Hepatocyte (in vitro differentiated cells): Measurements from ENCODE around the gene DLG2. TPM values are rescaled to one million over a fixed set of nuclear protein-coding genes. Genes with fewer than 3 reads are reported as not detected.
A peak's percentile ranks its signal among the peaks of the same experiment; 100 is the strongest.

ENCODE experiments used
- DNase-seq: peaks from one replicate; pipeline ENCODE4 v3.0.0-alpha.2; 2016; ENCODE audit warnings: low spot score
- H2AFZ ChIP-seq: fragments of 200-600 bp; sonication (generic); 2 replicates; pipeline ENCODE4 v1.6.0; 2016; ENCODE audit warnings: antibody characterized with exemption, mild to moderate bottlenecking
- H3K27ac ChIP-seq: fragments of 200-600 bp; sonication (generic); 2 replicates; pipeline ENCODE4 v1.5.1; 2016; ENCODE audit warnings: mild to moderate bottlenecking
- H3K27me3 ChIP-seq: fragments of 200-600 bp; sonication (generic); 2 replicates; pipeline ENCODE4 v1.6.1; 2016
- H3K36me3 ChIP-seq: fragments of 200-600 bp; sonication (generic); replicated peaks from 2 replicates; pipeline ENCODE4 v1.5.1; 2016; ENCODE audit warnings: low read depth; ENCODE audit not compliant: insufficient read depth
- H3K4me1 ChIP-seq: fragments of 200-600 bp; sonication (generic); 2 replicates; pipeline ENCODE4 v1.5.1; 2016; ENCODE audit warnings: mild to moderate bottlenecking, moderate library complexity; ENCODE audit not compliant: insufficient read depth
- H3K4me2 ChIP-seq: fragments of 200-600 bp; sonication (generic); 2 replicates; pipeline ENCODE4 v1.6.0; 2016
- H3K4me3 ChIP-seq: fragments of 200-600 bp; sonication (generic); 2 replicates; pipeline ENCODE4 v1.5.1; 2016; ENCODE audit warnings: mild to moderate bottlenecking
- H3K79me2 ChIP-seq: fragments of 200-600 bp; sonication (generic); 2 replicates; pipeline ENCODE4 v1.6.0; 2017; ENCODE audit warnings: mild to moderate bottlenecking
- H3K9me2 ChIP-seq: fragments of 200-600 bp; sonication (generic); replicated peaks from 2 replicates; pipeline ENCODE4 v1.6.0; 2017; ENCODE audit warnings: mild to moderate bottlenecking; ENCODE audit not compliant: insufficient read depth
- H3K9me3 ChIP-seq: fragments of 200-600 bp; sonication (generic); 2 replicates; pipeline ENCODE4 v1.5.1; 2016; ENCODE audit warnings: low read depth, mild to moderate bottlenecking
- H4K20me1 ChIP-seq: fragments of 200-600 bp; sonication (generic); 2 replicates; pipeline ENCODE4 v1.6.0; 2016; ENCODE audit warnings: mild to moderate bottlenecking; ENCODE audit not compliant: insufficient read depth, poor library complexity, severe bottlenecking
- CTCF ChIP-seq: fragments of 200-600 bp; sonication (generic); IDR thresholded peaks from 2 replicates; pipeline ENCODE4 v1.5.1; 2016; ENCODE audit warnings: antibody characterized with exemption, mild to moderate bottlenecking; ENCODE audit not compliant: poor library complexity
- EZH2 ChIP-seq: fragments of 200-600 bp; sonication (generic); IDR thresholded peaks from 2 replicates; pipeline ENCODE4 v1.6.1; 2016; ENCODE audit warnings: antibody characterized with exemption, mild to moderate bottlenecking, borderline replicate concordance
- EZH2phosphoT487 ChIP-seq: fragments of 200-600 bp; sonication (generic); IDR thresholded peaks from one replicate; pipeline ENCODE4 v1.6.1; 2018; ENCODE audit warnings: antibody characterized with exemption, mild to moderate bottlenecking, low read depth, moderate library complexity; ENCODE audit not compliant: unreplicated experiment, severe bottlenecking
- WGBS: methylation state at CpG from one replicate; pipeline ENCODE4 v1.1.6; 2016; ENCODE audit warnings: low lambda C conversion rate; ENCODE audit errors: missing lambda C conversion rate; 5-methylcytosine and 5-hydroxymethylcytosine counted together
- polyA plus RNA-seq: library from polyadenylated mRNA; unstranded; fragments of >200 nt; fragmentation: Nextera tagmentation; extraction: Ambion mirVana; gene quantifications from 2 replicates; pipeline ENCODE4 v1.2.1, GENCODE V29; 2016
- total RNA-seq: library from RNA; depleted of rRNA; stranded (reverse); fragments of >200 nt; gene quantifications from 2 replicates; pipeline ENCODE4 v1.2.3, GENCODE V29; 2014

The DLG2 gene
- total and polyA plus RNA-seq, 2 experiments from 2014 or later: 2.6 to 6.8 TPM

GRCh38 chr11:84389696-84390095 lies 1237.4 kb downstream of the DLG2 start:
- Histone ChIP-seq H3K27ac (no peak overlapping the region), H3K79me2 (no peaks in the 10 kb centered on the region), H3K27me3 (no peaks in the 10 kb centered on the region), H3K4me3 (no peak overlapping the region), H2AFZ (no peak overlapping the region), H3K9me3 (no peaks in the 10 kb centered on the region), H4K20me1 (no peaks in the 10 kb centered on the region), H3K36me3 (no peaks in the 10 kb centered on the region), H3K4me1 (no peaks in the 10 kb centered on the region), H3K4me2 (no peak overlapping the region), H3K9me2 (no peaks in the 10 kb centered on the region)
- no peak for TF ChIP-seq EZH2phosphoT487
- TF ChIP-seq EZH2: no peak
- no peak for TF ChIP-seq CTCF
- DNase-seq: no peak

GRCh38 chr11:84384731-84385130 lies 1242.4 kb downstream of the DLG2 start:
- no peaks in the 10 kb centered on the region for H4K20me1 ChIP-seq
- DNase-seq: peak; percentile 59
- TF ChIP-seq EZH2phosphoT487: no peak
- TF ChIP-seq CTCF: peak; percentile 73
- no peak for TF ChIP-seq EZH2
- no peaks in the 10 kb centered on the region for H3K4me1 ChIP-seq
- no peak overlapping the region for H2AFZ ChIP-seq
- no peaks in the 10 kb centered on the region for H3K9me3 ChIP-seq
- no peaks in the 10 kb centered on the region for H3K27me3 ChIP-seq
- no peak overlapping the region for H3K4me3 ChIP-seq
- no peak overlapping the region for H3K27ac ChIP-seq
- no peaks in the 10 kb centered on the region for H3K36me3 ChIP-seq
- no peaks in the 10 kb centered on the region for H3K9me2 ChIP-seq
- no peak overlapping the region for H3K4me2 ChIP-seq
- no peaks in the 10 kb centered on the region for H3K79me2 ChIP-seq

- no peaks in the 10 kb centered on the region for H3K9me3 ChIP-seq
- no peak overlapping the region for H2AFZ ChIP-seq
- H4K20me1 ChIP-seq: no peaks in the 10 kb centered on the region
- no peak overlapping the region for H3K4me3 ChIP-seq
- no peak for DNase-seq
- WGBS: 94% methylated on average over 2 of the region's 2 CpGs
- H3K27me3 ChIP-seq: no peaks in the 10 kb centered on the region
- H3K27ac ChIP-seq: no peak overlapping the region
- no peaks in the 10 kb centered on the region for H3K79me2 ChIP-seq
- no peaks in the 10 kb centered on the region for H3K9me2 ChIP-seq
- no peaks in the 10 kb centered on the region for H3K36me3 ChIP-seq
- TF ChIP-seq CTCF (no peak), EZH2 (no peak), EZH2phosphoT487 (no peak)
- H3K4me2 ChIP-seq: no peak overlapping the region
- no peaks in the 10 kb centered on the region for H3K4me1 ChIP-seq
Measured at GRCh38 chr11:84383576-84383975, 1243.6 kb downstream of the DLG2 start.

DNA sequence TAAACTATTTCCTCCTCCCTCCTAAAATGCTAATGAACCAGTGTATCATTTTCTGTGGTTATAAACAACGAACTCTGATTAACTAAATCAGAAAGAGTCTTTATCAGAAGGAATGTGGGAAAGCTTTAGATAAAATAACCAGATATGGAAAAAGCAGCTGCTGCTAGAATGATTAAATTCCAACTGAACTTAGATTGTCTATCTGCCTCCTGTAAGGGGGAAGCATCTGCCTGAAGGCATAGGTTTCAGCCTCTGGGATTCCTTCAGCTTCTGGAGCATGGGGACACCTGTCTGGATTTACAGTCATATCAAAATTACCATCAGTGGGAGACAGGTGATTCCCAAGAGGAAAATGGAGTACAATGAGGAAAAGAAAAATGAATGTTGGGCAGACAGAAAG lies 1245.5 kb downstream of the DLG2 start:
- no peak for TF ChIP-seq CTCF
- no peak for TF ChIP-seq EZH2phosphoT487
- TF ChIP-seq EZH2: no peak
- Histone ChIP-seq H3K79me2 (no peaks in the 10 kb centered on the region), H3K36me3 (no peaks in the 10 kb centered on the region), H3K4me2 (no peak overlapping the region), H3K9me2 (no peaks in the 10 kb centered on the region), H2AFZ (no peak overlapping the region), H3K4me3 (no peak overlapping the region), H3K27me3 (no peaks in the 10 kb centered on the region), H3K4me1 (no peaks in the 10 kb centered on the region), H4K20me1 (no peaks in the 10 kb centered on the region), H3K27ac (no peak overlapping the region), H3K9me3 (no peaks in the 10 kb centered on the region)
- no peak for DNase-seq
- 54% methylated on average over 1 of the region's 1 CpG for WGBS
